Left lobe of liver (tissue), 2 donors: ENCODE results near the gene P2RY13. TPM values are rescaled to one million over a fixed set of nuclear protein-coding genes. Genes with fewer than 3 reads are reported as not detected.

Experiments used
- ATAC-seq: fragments of 200-7000 bp; cut with Tn5 transposase; one replicate; pipeline ENCODE4 v1.9.1; 2020; ENCODE audit warnings: mild to moderate bottlenecking, moderate library complexity
- DNase-seq: peaks from one replicate; pipeline ENCODE4 v3.0.0-alpha.2; 2020; ENCODE audit warnings: low spot score
- total RNA-seq: library from RNA; stranded (reverse); gene quantifications from one replicate; pipeline ENCODE4 v1.2.1, GENCODE V29; 2021
- donor health status: DM: no; HTN: no; CAD: no; lungs with moderate emphysema.
- donor health status: DM: no; HTN: yes; CAD: no.

The P2RY13 gene
- total RNA-seq, 1 donor from 2014 or later: 1.3 TPM

GRCh38 chr3:151297429-151297828 is 31.9 kb downstream of the P2RY13 start:
- no peak for ATAC-seq
- DNase-seq: no peak

- DNase-seq (no peak), ATAC-seq (no peak)
Observed at GRCh38 chr3:151296226-151296625, 33.1 kb downstream of the P2RY13 start.

GRCh38 chr3:151293127-151293526 is 36.2 kb downstream of the P2RY13 start:
- no peak for DNase-seq
- ATAC-seq: no peak

- ATAC-seq: peak; percentile 45
- DNase-seq: no peak
Observed at GRCh38 chr3:151290673-151291072, 38.7 kb downstream of the P2RY13 start.

- DNase-seq: no peak
Observed at GRCh38 chr3:151289445-151289844, 39.9 kb downstream of the P2RY13 start.

GRCh38 chr3:151285940-151286339 is 43.4 kb downstream of the P2RY13 start:
- no peak for DNase-seq
- no peak for ATAC-seq

More at GRCh38 chr3:151289445-151289844, 39.9 kb downstream of the P2RY13 start:
- no peak for ATAC-seq

GRCh38 chr3:151283907-151284461 is 45.4 kb downstream of the P2RY13 start:
- ATAC-seq (peak; percentile 36), DNase-seq (no peak)

- no peak for ATAC-seq
- no peak for DNase-seq
Observed at GRCh38 chr3:151283387-151283786, 46.0 kb downstream of the P2RY13 start.

GRCh38 chr3:151282921-151283320 is 46.4 kb downstream of the P2RY13 start:
- DNase-seq (no peak), ATAC-seq (peak; percentile 89)

- ATAC-seq (no peak), DNase-seq (no peak)
Observed at GRCh38 chr3:151281671-151282324, 47.6 kb downstream of the P2RY13 start.

GRCh38 chr3:151278230-151278629 is 51.1 kb downstream of the P2RY13 start, which contains the start of gene P2RY14:
Gene P2RY14 (minus strand): TSS chr3:151278542. CDS start chr3:151214316, 64,226 bp downstream.
- ATAC-seq (no peak), DNase-seq (no peak)

- ATAC-seq: no peak
- no peak for DNase-seq
Observed at GRCh38 chr3:151276687-151277042, 52.7 kb downstream of the P2RY13 start.

Other genes with a start within 250 kb of the P2RY13 start
- gene MED12L, start 243.9 kb downstream of the P2RY13 start, total RNA-seq: 0.15 TPM
- gene GPR171, start 126.3 kb downstream of the P2RY13 start, total RNA-seq: 0.73 TPM
- gene P2RY14, start 51.0 kb downstream of the P2RY13 start, total RNA-seq: not detected
- not detected for gene GPR87, start 12.7 kb downstream of the P2RY13 start, total RNA-seq
- 0.65 TPM for gene P2RY12, start 55.2 kb upstream of the P2RY13 start, total RNA-seq
- 0.28 TPM for gene IGSF10, start 131.5 kb upstream of the P2RY13 start, total RNA-seq